Panc1 (cell line): Measurements from ENCODE around the gene LANCL2. TPM values are rescaled to one million over a fixed set of nuclear protein-coding genes. Genes with fewer than 3 reads are reported as not detected.

Experiments
- ATAC-seq: fragments of 200-7000 bp; cut with Tn5 transposase; 2 replicates; pipeline ENCODE4 v1.9.1; 2020; ENCODE audit warnings: mild to moderate bottlenecking, moderate library complexity
- BruUV-seq: library from RNA; stranded (reverse); fragments of 400-500 nt; replicated peaks from 2 replicates; lab custom pipeline; 2021; lab: Mats Ljungman, UMichigan
- CTCF ChIA-PET: fragments of 300-600 bp; sonication (Branson Sonifier 250); formaldehyde crosslinking; loops from one replicate; lab custom pipeline; 2022; ENCODE audit warnings: antibody characterized with exemption; lab: Charles Lee
- POLR2A ChIA-PET: fragments of 300-600 bp; sonication (Branson Sonifier 250); formaldehyde crosslinking; loops from one replicate; lab custom pipeline; 2022; ENCODE audit warnings: antibody characterized with exemption; lab: Charles Lee
- DNase-seq: peaks from one replicate; pipeline ENCODE4 v3.0.0-alpha.2; 2010; ENCODE audit warnings: low read depth, low spot score
- H3K27ac ChIP-seq: 2 replicates; pipeline ENCODE4 v1.5.1; 2011; ENCODE audit warnings: mild to moderate bottlenecking, low read length, inconsistent platforms
- H3K27me3 ChIP-seq: fragments of 200-500 bp; sonication (Bioruptor generic); 2 replicates; pipeline ENCODE4 v1.6.0; 2014; ENCODE audit warnings: low read length, inconsistent platforms; ENCODE audit not compliant: control insufficient read depth, insufficient read depth
- H3K36me3 ChIP-seq: fragments of 200-500 bp; sonication (Bioruptor generic); 2 replicates; pipeline ENCODE4 v1.5.1; 2014; ENCODE audit warnings: inconsistent platforms, mild to moderate bottlenecking, low read length, moderate library complexity; ENCODE audit not compliant: control insufficient read depth, insufficient read depth
- H3K4me1 ChIP-seq: 2 replicates; pipeline ENCODE4 v1.5.1; 2011; ENCODE audit warnings: inconsistent platforms, mild to moderate bottlenecking, low read length, moderate library complexity; ENCODE audit not compliant: control insufficient read depth, insufficient read depth
- H3K4me3 ChIP-seq, 2 experiments: 2 replicates each; pipeline ENCODE4 v1.5.1; 2011 to 2012; ENCODE audit warnings: low read depth in 2 of 2, low read length in 2 of 2, mild to moderate bottlenecking in 2 of 2, inconsistent platforms in 1 of 2, moderate library complexity in 1 of 2
- H3K9me3 ChIP-seq: fragments of 200-500 bp; sonication (Bioruptor generic); 2 replicates; pipeline ENCODE4 v1.5.1; 2014; ENCODE audit warnings: low read depth, mild to moderate bottlenecking, inconsistent platforms, low read length, moderate library complexity; ENCODE audit not compliant: control insufficient read depth, insufficient read depth
- CTCF ChIP-seq: fragments of 450-650 bp; IDR thresholded peaks from 2 replicates; pipeline ENCODE4 v1.5.1; 2017; ENCODE audit warnings: mild to moderate bottlenecking
- POLR2AphosphoS5 ChIP-seq: IDR thresholded peaks from 2 replicates; pipeline ENCODE4 v1.6.1; 2012; ENCODE audit warnings: mild to moderate bottlenecking, low read depth, low read length, moderate library complexity
- REST ChIP-seq, 2 experiments: IDR thresholded peaks; 2 replicates each; pipeline ENCODE4 v1.6.1; 2011 to 2012; ENCODE audit warnings: low read depth in 2 of 2, control low read depth in 1 of 2, low read length in 1 of 2, mild to moderate bottlenecking in 1 of 2, moderate library complexity in 1 of 2; ENCODE audit not compliant: insufficient read depth in 1 of 2
- SIN3A ChIP-seq: IDR thresholded peaks from 2 replicates; pipeline ENCODE4 v1.6.1; 2012; ENCODE audit warnings: low read depth, mild to moderate bottlenecking, low read length, moderate library complexity, borderline replicate concordance; ENCODE audit not compliant: insufficient read depth
- TCF7L2 ChIP-seq: IDR thresholded peaks from 2 replicates; pipeline ENCODE4 v1.6.1; 2011; ENCODE audit warnings: mild to moderate bottlenecking, low read depth, low read length, inconsistent platforms
- in situ Hi-C: cut with HindIII; loops from 2 replicates; pipeline ENCODE4 v1.10.0; 2016; ENCODE audit warnings: low sequenced_read_pairs, low pct_unique_long_range_greater_than_20kb
- intact Hi-C: fragments of 100-400 bp; cut with micrococcal nuclease; formaldehyde crosslinking; loops from one replicate; pipeline ENCODE4 v1.10.0; 2022; ENCODE audit not compliant: unreplicated experiment
- total RNA-seq: library from RNA; stranded (reverse); gene quantifications from one replicate; pipeline ENCODE4 v1.2.1, GENCODE V29; 2021; ENCODE audit not compliant: unreplicated experiment

The LANCL2 gene
- total RNA-seq, 1 experiment from 2014 or later: 30.6 TPM

GRCh38 chr7:55478700-55479099 is 113.6 kb downstream of the LANCL2 start:
- in situ Hi-C loops (no loop called here), intact Hi-C loops (no loop called here)
- no peaks in the 10 kb centered on the region for H3K36me3 ChIP-seq
- no peaks in the 10 kb centered on the region for H3K4me1 ChIP-seq
- no peaks in the 10 kb centered on the region for H3K9me3 ChIP-seq
- H3K27ac ChIP-seq: no peak overlapping the region
- TF ChIP-seq SIN3A: no peak
- no peak for TF ChIP-seq CTCF
- TF ChIP-seq TCF7L2: no peak
- no peak for TF ChIP-seq POLR2AphosphoS5
- no peak for TF ChIP-seq REST (IDR thresholded peaks at IDR 0.05; ENCODE audit: insufficient read depth in 1 of 2, low read depth in 2 of 2, low read length in 1 of 2)
- H3K4me3 ChIP-seq: no peak overlapping the region
- DNase-seq (no peak), ATAC-seq (no peak)
- POLR2A ChIA-PET: no interaction called here
- CTCF ChIA-PET: no interaction called here
- BruUV-seq: no TSS peak
- H3K27me3 ChIP-seq: no peaks in the 10 kb centered on the region

- DNase-seq (no peak), ATAC-seq (peak; percentile 27; the same call in 1 of the 2 replicates)
- no peaks in the 10 kb centered on the region for H3K4me1 ChIP-seq
- H3K36me3 ChIP-seq: no peaks in the 10 kb centered on the region
- no peak overlapping the region for H3K27ac ChIP-seq
- H3K9me3 ChIP-seq: no peaks in the 10 kb centered on the region
- no TSS peak for BruUV-seq
- POLR2A ChIA-PET: no interaction called here
- H3K4me3 ChIP-seq: no peak overlapping the region
- TF ChIP-seq POLR2AphosphoS5 (no peak), CTCF (no peak), REST (IDR thresholded peaks at IDR 0.05; ENCODE audit: insufficient read depth in 1 of 2, low read depth in 2 of 2, low read length in 1 of 2) (no peak), SIN3A (no peak), TCF7L2 (no peak)
- H3K27me3 ChIP-seq: no peaks in the 10 kb centered on the region
- in situ Hi-C loops: no loop called here
- intact Hi-C loops: no loop called here
- CTCF ChIA-PET: no interaction called here
Observed at GRCh38 chr7:55481155-55481554, 116.0 kb downstream of the LANCL2 start.
